WTC11 (cell line): ENCODE results near the gene COL4A3. TPM values are rescaled to one million over a fixed set of nuclear protein-coding genes. Genes with fewer than 3 reads are reported as not detected.

ENCODE experiments used
- ATAC-seq: fragments of 200-7000 bp; cut with Tn5 transposase; 2 replicates; pipeline ENCODE4 v1.10.0; 2021; ENCODE audit warnings: mild to moderate bottlenecking, moderate library complexity
- CTCF ChIA-PET: fragments of 300-600 bp; sonication (Branson Sonifier 250); formaldehyde crosslinking; loops from one replicate; lab custom pipeline; 2021; ENCODE audit warnings: antibody characterized with exemption; lab: Charles Lee
- POLR2A ChIA-PET: fragments of 350-600 bp; sonication (Branson Sonifier 250); formaldehyde crosslinking; loops from one replicate; lab custom pipeline; 2021; ENCODE audit warnings: antibody characterized with exemption; lab: Charles Lee
- DNase-seq: peaks from one replicate; pipeline ENCODE4 v3.0.0; 2021; ENCODE audit warnings: low spot score
- H3K27ac Mint-ChIP-seq: 2 replicates; pipeline ENCODE4 v1.8.0; 2021; ENCODE audit warnings: mixed read lengths
- H3K27me3 Mint-ChIP-seq: 2 replicates; pipeline ENCODE4 v1.8.0; 2021; ENCODE audit warnings: low read depth, mild to moderate bottlenecking, moderate library complexity, mixed read lengths
- H3K36me3 Mint-ChIP-seq: 2 replicates; pipeline ENCODE4 v1.8.0; 2021; ENCODE audit warnings: mixed read lengths
- H3K4me1 Mint-ChIP-seq: 2 replicates; pipeline ENCODE4 v1.8.0; 2022; ENCODE audit warnings: mixed read lengths
- H3K4me3 Mint-ChIP-seq: 2 replicates; pipeline ENCODE4 v1.8.0; 2021; ENCODE audit warnings: mild to moderate bottlenecking, moderate library complexity, mixed read lengths
- H3K9me3 Mint-ChIP-seq: 2 replicates; pipeline ENCODE4 v1.8.0; 2021; ENCODE audit warnings: mixed read lengths
- ATF1 ChIP-seq: sonication (generic); formaldehyde crosslinking; IDR thresholded peaks from 2 replicates; pipeline ENCODE4 v1.8.1; 2023; ENCODE audit warnings: mild to moderate bottlenecking, moderate library complexity, missing genetic modification reagents
- CDX4 ChIP-seq: fragments of 250-450 bp; sonication (Bioruptor Pico); IDR thresholded peaks from 2 replicates; pipeline ENCODE4 v1.9.0; 2021; ENCODE audit warnings: moderate library complexity, mild to moderate bottlenecking, inconsistent platforms, borderline replicate concordance
- CTCF ChIP-seq: fragments of 200-600 bp; IDR thresholded peaks from 2 replicates; pipeline ENCODE4 v1.8.0; 2022; ENCODE audit warnings: antibody characterized with exemption
- E2F5 ChIP-seq: sonication (generic); formaldehyde crosslinking; IDR thresholded peaks from 2 replicates; pipeline ENCODE4 v1.8.1; 2022; ENCODE audit warnings: mild to moderate bottlenecking, moderate library complexity, missing genetic modification reagents
- ELF4 ChIP-seq: sonication (generic); formaldehyde crosslinking; IDR thresholded peaks from 2 replicates; pipeline ENCODE4 v1.8.1; 2022; ENCODE audit warnings: low read depth, mild to moderate bottlenecking, moderate library complexity, missing genetic modification reagents
- FOXP4 ChIP-seq: sonication (generic); formaldehyde crosslinking; IDR thresholded peaks from 2 replicates; pipeline ENCODE4 v1.8.0; 2022; ENCODE audit warnings: mild to moderate bottlenecking, missing genetic modification reagents
- GRHL2 ChIP-seq: fragments of 250-450 bp; sonication (Bioruptor Pico); IDR thresholded peaks from 2 replicates; pipeline ENCODE4 v1.8.0; 2022; ENCODE audit warnings: mild to moderate bottlenecking, moderate library complexity; ENCODE audit not compliant: insufficient replicate concordance, severe bottlenecking
- MXD4 ChIP-seq: fragments of 250-450 bp; sonication (Bioruptor Pico); IDR thresholded peaks from 2 replicates; pipeline ENCODE4 v1.8.0; 2021; ENCODE audit warnings: mild to moderate bottlenecking, moderate library complexity, borderline replicate concordance
- NFYB ChIP-seq: sonication (generic); formaldehyde crosslinking; conservative IDR thresholded peaks from 2 replicates; pipeline ENCODE4 v1.8.0; 2022; ENCODE audit warnings: low read depth, missing genetic modification reagents
- PRRX2 ChIP-seq: fragments of 250-450 bp; sonication (Bioruptor Pico); IDR thresholded peaks from 2 replicates; pipeline ENCODE4 v1.8.0; 2021; ENCODE audit warnings: mild to moderate bottlenecking
- RORB ChIP-seq: fragments of 250-450 bp; sonication (Bioruptor Pico); IDR thresholded peaks from 2 replicates; pipeline ENCODE4 v1.9.0; 2021; ENCODE audit warnings: mild to moderate bottlenecking
- SMAD3 ChIP-seq: sonication (generic); formaldehyde crosslinking; IDR thresholded peaks from 2 replicates; pipeline ENCODE4 v1.8.0; 2022; ENCODE audit warnings: missing genetic modification reagents, mild to moderate bottlenecking, borderline replicate concordance
- SMAD4 ChIP-seq: sonication (generic); formaldehyde crosslinking; IDR thresholded peaks from 2 replicates; pipeline ENCODE4 v1.8.0; 2022; ENCODE audit warnings: mild to moderate bottlenecking, missing genetic modification reagents
- SOX15 ChIP-seq: fragments of 250-450 bp; sonication (Bioruptor Pico); IDR thresholded peaks from 2 replicates; pipeline ENCODE4 v1.9.0; 2021; ENCODE audit warnings: mild to moderate bottlenecking
- SP1 ChIP-seq: sonication (generic); formaldehyde crosslinking; conservative IDR thresholded peaks from 2 replicates; pipeline ENCODE4 v1.8.1; 2022; ENCODE audit warnings: missing genetic modification reagents
- TEAD1 ChIP-seq: sonication (generic); formaldehyde crosslinking; IDR thresholded peaks from 2 replicates; pipeline ENCODE4 v1.8.0; 2022; ENCODE audit warnings: mild to moderate bottlenecking, missing genetic modification reagents
- ZBTB21 ChIP-seq: sonication (generic); formaldehyde crosslinking; IDR thresholded peaks from 2 replicates; pipeline ENCODE4 v1.8.1; 2023; ENCODE audit warnings: mild to moderate bottlenecking, missing genetic modification reagents, borderline replicate concordance
- total RNA-seq: library from RNA; stranded (reverse); gene quantifications from 3 replicates; pipeline ENCODE4 v1.2.3, GENCODE V29; 2021
- TF ChIP-seq, protein P1 (sequence below): sonication (generic); formaldehyde crosslinking; IDR thresholded peaks from 2 replicates; pipeline ENCODE4 v1.8.1; 2023; ENCODE audit warnings: mild to moderate bottlenecking, missing genetic modification reagents, moderate library complexity
- TF ChIP-seq, protein P2 (sequence below): sonication (generic); formaldehyde crosslinking; IDR thresholded peaks from 2 replicates; pipeline ENCODE4 v1.8.1; 2023; ENCODE audit warnings: mild to moderate bottlenecking, moderate library complexity, missing genetic modification reagents
- TF ChIP-seq, protein P3 (sequence below): sonication (generic); formaldehyde crosslinking; IDR thresholded peaks from 2 replicates; pipeline ENCODE4 v1.8.1; 2022; ENCODE audit warnings: missing genetic modification reagents, borderline replicate concordance

COL4A3 gene
- total RNA-seq, 1 experiment from 2014 or later: 0.90 TPM

DNA sequence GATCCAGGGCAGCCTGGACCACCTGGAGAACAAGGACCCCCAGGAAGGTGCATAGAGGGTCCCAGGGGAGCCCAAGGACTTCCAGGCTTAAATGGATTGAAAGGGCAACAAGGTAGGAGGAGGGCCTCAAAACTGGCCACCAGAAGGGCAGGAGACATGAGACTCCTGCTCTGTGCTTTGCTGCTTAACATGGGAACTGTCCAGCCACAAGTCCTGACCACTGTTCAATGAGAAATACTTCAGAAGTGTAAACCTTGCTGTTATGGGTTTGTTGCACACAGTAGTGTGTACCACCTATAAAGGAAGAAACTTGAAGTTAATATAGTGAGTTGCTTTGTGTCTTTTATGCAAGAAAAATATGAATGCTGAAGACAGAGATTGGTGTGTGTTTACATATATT lies 116.5 kb downstream of the COL4A3 start:
- H3K9me3 Mint-ChIP-seq: peaks cover 3% of the 10 kb centered on the region; the same call in 1 of the 2 replicates
- no peak overlapping the region for H3K27ac Mint-ChIP-seq
- ChIA-PET POLR2A (no interaction called here), CTCF (no interaction called here)
- TF ChIP-seq SMAD4 (CRISPR knock-in tag): no peak
- TF ChIP-seq ZBTB21 (CRISPR knock-in tag): no peak
- TF ChIP-seq E2F5 (CRISPR knock-in tag): no peak
- no peak for TF ChIP-seq GRHL2
- no peak for TF ChIP-seq CTCF
- TF ChIP-seq ELF4 (CRISPR knock-in tag): no peak
- TF ChIP-seq FOXP4: no peak
- no peak for TF ChIP-seq NFYB (CRISPR knock-in tag)
- no peak for TF ChIP-seq RORB (CRISPR knock-in tag)
- TF ChIP-seq CDX4: no peak
- ATAC-seq: peak; percentile 58; the same call in 1 of the 2 replicates
- no peak overlapping the region for H3K4me3 Mint-ChIP-seq
- no peaks in the 10 kb centered on the region for H3K4me1 Mint-ChIP-seq
- H3K36me3 Mint-ChIP-seq: peaks cover 3% of the 10 kb centered on the region; the same call in 1 of the 2 replicates
- DNase-seq: no peak
- no peaks in the 10 kb centered on the region for H3K27me3 Mint-ChIP-seq

- ChIA-PET CTCF (no interaction called here), POLR2A (no interaction called here)
- no peak for DNase-seq
- TF ChIP-seq ATF1 (CRISPR knock-in tag) (no peak), NFYB (CRISPR knock-in tag) (no peak), PRRX2 (CRISPR knock-in tag) (no peak), E2F5 (CRISPR knock-in tag) (no peak), SP1 (CRISPR knock-in tag) (no peak), TEAD1 (CRISPR knock-in tag) (no peak), SOX15 (CRISPR knock-in tag) (no peak), MXD4 (CRISPR knock-in tag) (no peak), SMAD3 (no peak)
- TF ChIP-seq, protein P1, sequence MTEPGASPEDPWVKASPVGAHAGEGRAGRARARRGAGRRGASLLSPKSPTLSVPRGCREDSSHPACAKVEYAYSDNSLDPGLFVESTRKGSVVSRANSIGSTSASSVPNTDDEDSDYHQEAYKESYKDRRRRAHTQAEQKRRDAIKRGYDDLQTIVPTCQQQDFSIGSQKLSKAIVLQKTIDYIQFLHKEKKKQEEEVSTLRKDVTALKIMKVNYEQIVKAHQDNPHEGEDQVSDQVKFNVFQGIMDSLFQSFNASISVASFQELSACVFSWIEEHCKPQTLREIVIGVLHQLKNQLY (CRISPR knock-in tag): no peak
- TF ChIP-seq, protein P2, sequence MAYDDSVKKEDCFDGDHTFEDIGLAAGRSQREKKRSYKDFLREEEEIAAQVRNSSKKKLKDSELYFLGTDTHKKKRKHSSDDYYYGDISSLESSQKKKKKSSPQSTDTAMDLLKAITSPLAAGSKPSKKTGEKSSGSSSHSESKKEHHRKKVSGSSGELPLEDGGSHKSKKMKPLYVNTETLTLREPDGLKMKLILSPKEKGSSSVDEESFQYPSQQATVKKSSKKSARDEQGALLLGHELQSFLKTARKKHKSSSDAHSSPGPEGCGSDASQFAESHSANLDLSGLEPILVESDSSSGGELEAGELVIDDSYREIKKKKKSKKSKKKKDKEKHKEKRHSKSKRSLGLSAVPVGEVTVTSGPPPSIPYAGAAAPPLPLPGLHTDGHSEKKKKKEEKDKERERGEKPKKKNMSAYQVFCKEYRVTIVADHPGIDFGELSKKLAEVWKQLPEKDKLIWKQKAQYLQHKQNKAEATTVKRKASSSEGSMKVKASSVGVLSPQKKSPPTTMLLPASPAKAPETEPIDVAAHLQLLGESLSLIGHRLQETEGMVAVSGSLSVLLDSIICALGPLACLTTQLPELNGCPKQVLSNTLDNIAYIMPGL (CRISPR knock-in tag): no peak
- TF ChIP-seq, protein P3, sequence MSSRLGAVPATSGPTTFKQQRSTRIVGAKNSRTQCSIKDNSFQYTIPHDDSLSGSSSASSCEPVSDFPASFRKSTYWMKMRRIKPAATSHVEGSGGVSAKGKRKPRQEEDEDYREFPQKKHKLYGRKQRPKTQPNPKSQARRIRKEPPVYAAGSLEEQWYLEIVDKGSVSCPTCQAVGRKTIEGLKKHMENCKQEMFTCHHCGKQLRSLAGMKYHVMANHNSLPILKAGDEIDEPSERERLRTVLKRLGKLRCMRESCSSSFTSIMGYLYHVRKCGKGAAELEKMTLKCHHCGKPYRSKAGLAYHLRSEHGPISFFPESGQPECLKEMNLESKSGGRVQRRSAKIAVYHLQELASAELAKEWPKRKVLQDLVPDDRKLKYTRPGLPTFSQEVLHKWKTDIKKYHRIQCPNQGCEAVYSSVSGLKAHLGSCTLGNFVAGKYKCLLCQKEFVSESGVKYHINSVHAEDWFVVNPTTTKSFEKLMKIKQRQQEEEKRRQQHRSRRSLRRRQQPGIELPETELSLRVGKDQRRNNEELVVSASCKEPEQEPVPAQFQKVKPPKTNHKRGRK (CRISPR knock-in tag): no peak
- H3K9me3 Mint-ChIP-seq: no peaks in the 10 kb centered on the region
- ATAC-seq: no peak
- H3K36me3 Mint-ChIP-seq: no peaks in the 10 kb centered on the region
- no peak overlapping the region for H3K27ac Mint-ChIP-seq
- no peaks in the 10 kb centered on the region for H3K4me1 Mint-ChIP-seq
- no peak overlapping the region for H3K4me3 Mint-ChIP-seq
- no peaks in the 10 kb centered on the region for H3K27me3 Mint-ChIP-seq
Observed at GRCh38 chr2:227285741-227286236, 121.4 kb downstream of the COL4A3 start.
